Colon (tissue), 2 donors: ENCODE results near the gene HNMT.
"Not testable (repeated sequence)": the region's sequence is repeated elsewhere in the genome, so short reads cannot be mapped to it uniquely, and the experiment has no call there.

Experiments
- FAIRE-seq: peaks from 2 replicates; lab custom pipeline; 2012; peaks lifted over from hg19 to GRCh38; lab: Jason Lieb, UNC
- donor health status: control.
- donor health status: control.

The HNMT gene

GRCh38 chr2:137975280-137976271, 11.3 kb downstream of the HNMT start:
- FAIRE-seq = peak; percentile 89

- FAIRE-seq = no peak
These were observed 12.0 kb downstream of the HNMT start for GRCh38 chr2:137976274-137976673.

GRCh38 chr2:137977790-137978189, 13.5 kb downstream of the HNMT start:
- no peak for FAIRE-seq

- FAIRE-seq = no peak
These were observed 16.2 kb downstream of the HNMT start for GRCh38 chr2:137980459-137980858.

GRCh38 chr2:137981112-137981656, 16.9 kb downstream of the HNMT start:
- no peak for FAIRE-seq

GRCh38 chr2:137983581-137983980, 19.3 kb downstream of the HNMT start:
- FAIRE-seq = no peak

- no peak for FAIRE-seq
These were observed 22.0 kb downstream of the HNMT start for GRCh38 chr2:137986268-137986667.

GRCh38 chr2:137987011-137987410, 22.7 kb downstream of the HNMT start:
- no peak for FAIRE-seq

- no peak for FAIRE-seq
These were observed 26.8 kb downstream of the HNMT start for GRCh38 chr2:137991078-137991477.

GRCh38 chr2:137992039-137992646, 27.9 kb downstream of the HNMT start:
- FAIRE-seq = no peak

GRCh38 chr2:137993715-137994476, 29.6 kb downstream of the HNMT start:
- not testable (repeated sequence) for FAIRE-seq

GRCh38 chr2:137995368-137995767, 31.1 kb downstream of the HNMT start:
- FAIRE-seq = not testable (repeated sequence)

GRCh38 chr2:137996158-137996557, 31.9 kb downstream of the HNMT start:
- not testable (repeated sequence) for FAIRE-seq

GRCh38 chr2:137997733-137998132, 33.5 kb downstream of the HNMT start:
- FAIRE-seq = no peak

- FAIRE-seq = no peak
These were observed 34.2 kb downstream of the HNMT start for GRCh38 chr2:137998503-137998902.

GRCh38 chr2:137999273-137999672, 35.0 kb downstream of the HNMT start:
- FAIRE-seq = no peak

- no peak for FAIRE-seq
These were observed 35.7 kb downstream of the HNMT start for GRCh38 chr2:138000009-138000408.

GRCh38 chr2:138000796-138001195, 36.5 kb downstream of the HNMT start:
- no peak for FAIRE-seq

- no peak for FAIRE-seq
These were observed 39.1 kb downstream of the HNMT start for GRCh38 chr2:138003411-138003810.

GRCh38 chr2:138007431-138007830, 43.2 kb downstream of the HNMT start:
- FAIRE-seq = no peak

GRCh38 chr2:138009622-138010021, 45.3 kb downstream of the HNMT start:
- FAIRE-seq = no peak

GRCh38 chr2:138010890-138011289, 46.6 kb downstream of the HNMT start:
- FAIRE-seq = no peak
